ENCODE measurements around the gene TOX2. TPM values are rescaled to one million over a fixed set of nuclear protein-coding genes. Genes with fewer than 3 reads are reported as not detected.

Gene TOX2
- total RNA-seq, 1 experiment from 2014 or later: 8.4 TPM

DNA sequence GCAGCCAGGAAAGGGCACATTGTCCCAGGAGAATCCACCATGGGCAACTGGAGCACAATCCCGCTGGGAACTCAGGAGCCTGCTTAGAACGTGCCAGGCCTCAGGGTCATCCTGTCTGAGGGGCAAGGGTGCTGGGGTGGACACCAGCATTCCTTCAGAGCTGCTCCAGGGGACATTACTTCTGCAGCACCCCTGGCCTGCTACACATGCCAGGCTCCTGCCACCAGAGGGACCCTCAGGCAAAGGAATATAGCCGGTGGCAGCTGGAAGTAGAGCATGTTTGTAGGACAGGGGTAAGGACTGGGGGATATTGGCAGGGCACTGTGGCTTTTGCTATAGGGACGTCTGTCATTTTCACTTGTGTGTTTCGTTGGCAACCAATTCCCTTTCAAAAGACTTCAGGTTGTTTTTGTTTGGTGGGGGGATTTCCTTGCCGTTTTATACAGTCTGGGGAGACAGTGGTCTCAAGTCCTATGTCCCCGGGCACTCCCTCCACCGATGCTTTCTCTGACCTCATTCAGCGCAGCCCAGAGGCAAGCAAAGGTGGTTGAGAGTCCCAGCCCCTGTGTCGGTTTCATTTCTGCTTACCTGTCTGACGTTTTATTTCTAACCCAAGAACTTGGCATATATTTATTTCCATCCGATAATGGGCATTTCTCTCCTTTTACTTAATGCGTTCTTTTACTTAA, 141.5 kb downstream of the TOX2 start:
- peak; percentile 58 for DNase-seq (ENCODE audit: low read depth)

GRCh38 chr20:44057698-44058675, 143.3 kb downstream of the TOX2 start:
- DNase-seq (ENCODE audit: low read depth): no peak

DNA sequence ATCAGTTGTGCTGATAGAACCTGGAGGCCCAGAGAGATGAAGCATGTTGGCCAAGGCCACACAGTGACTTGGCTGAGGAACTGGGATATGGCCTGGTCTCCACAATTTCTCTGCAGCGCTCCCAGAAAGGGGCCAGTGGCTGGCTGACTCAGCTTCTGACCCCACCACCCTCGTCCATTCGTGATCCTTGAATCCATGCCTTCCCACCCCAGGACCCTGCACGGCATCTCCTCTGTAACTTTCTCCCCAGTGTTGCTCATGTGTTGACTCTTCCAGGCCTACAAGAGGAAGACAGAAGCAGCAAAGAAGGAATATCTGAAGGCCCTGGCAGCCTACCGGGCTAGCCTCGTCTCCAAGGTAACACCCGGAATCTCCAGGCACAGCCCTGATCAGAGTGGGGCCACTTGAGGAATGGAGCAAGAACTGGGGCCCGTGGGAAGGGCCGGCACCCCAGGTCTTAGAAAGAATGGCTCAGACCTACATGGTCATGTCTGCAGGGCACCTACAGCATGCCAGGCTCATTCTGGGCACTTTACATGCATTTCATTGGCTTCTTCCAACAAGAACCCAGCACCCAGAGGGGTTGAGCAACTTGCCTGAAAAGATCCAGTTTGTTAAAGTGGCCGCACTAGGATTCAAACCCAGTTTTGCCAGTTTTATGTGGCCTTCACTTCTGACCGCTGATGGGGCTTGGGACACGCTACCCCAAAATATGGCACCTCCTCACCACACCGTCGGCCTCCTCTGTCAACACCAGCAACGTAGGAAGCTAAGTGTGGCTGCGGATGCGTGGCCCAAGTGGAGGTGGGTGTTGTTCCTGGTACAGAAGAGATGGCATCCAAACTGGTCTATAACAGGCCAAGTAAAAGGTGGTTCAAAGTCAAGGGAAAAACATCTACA, 150.1 kb downstream of the TOX2 start:
- DNase-seq (ENCODE audit: low read depth): no peak

DNA sequence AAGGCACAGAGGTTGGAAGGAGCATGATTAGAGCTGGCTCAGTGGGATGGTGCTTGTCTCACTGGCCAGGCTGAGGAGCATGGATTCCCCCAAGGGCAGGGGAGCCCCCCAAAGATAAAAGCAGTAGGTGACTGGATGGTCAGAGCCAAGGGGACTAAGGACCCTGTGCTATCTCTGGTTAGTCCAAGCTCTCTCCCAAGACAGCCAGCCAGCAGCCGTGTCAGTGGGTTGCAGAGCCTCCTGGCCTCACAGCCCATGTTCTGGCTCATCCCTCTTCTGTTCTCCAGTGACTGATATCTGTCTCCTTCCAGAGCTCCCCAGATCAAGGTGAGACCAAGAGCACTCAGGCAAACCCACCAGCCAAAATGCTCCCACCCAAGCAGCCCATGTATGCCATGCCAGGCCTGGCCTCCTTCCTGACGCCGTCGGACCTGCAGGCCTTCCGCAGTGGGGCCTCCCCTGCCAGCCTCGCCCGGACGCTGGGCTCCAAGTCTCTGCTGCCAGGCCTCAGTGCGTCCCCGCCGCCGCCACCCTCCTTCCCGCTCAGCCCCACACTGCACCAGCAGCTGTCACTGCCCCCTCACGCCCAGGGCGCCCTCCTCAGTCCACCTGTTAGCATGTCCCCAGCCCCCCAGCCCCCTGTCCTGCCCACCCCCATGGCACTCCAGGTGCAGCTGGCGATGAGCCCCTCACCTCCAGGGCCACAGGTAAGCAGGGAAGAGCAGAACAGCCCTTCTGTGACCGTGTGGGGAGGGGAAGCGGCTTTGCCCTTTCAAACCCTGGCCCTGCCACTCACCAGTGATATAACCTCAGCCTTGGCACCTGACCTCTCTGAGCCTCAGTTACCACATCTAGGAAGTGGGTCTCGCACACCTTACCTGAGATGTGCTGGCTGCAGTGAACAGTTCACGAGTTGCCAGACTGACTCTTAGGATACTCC, 151.0 kb downstream of the TOX2 start:
- DNase-seq (ENCODE audit: low read depth): no peak

GRCh38 chr20:44066645-44067606, 152.3 kb downstream of the TOX2 start:
- no peak for DNase-seq (ENCODE audit: low read depth)

DNA sequence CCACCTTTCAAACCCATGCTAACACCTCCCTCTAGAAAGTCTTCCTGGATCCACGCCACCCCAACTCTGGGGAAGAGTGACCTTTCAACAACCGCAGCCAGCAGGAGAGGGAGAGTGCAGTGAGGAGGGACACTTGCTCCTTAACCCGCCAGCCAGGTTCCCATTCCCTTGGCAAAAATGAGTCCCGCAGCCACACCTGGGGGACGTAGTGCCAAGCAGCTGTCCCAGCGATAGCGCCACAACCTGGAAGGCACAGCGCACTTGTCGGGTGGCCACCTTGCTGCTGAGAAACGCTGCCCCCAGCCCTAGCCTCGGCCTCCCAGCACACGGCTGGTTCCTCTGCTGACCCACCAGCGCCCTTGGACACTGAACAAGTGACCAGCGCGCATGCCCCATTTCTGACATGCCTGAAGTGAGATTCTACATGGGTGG, 153.0 kb downstream of the TOX2 start:
- no peak for DNase-seq (ENCODE audit: low read depth)

- DNase-seq (ENCODE audit: low read depth): no peak
These were observed 153.9 kb downstream of the TOX2 start for GRCh38 chr20:44068316-44069201.

- no peak for DNase-seq (ENCODE audit: low read depth)
These were observed 154.8 kb downstream of the TOX2 start for GRCh38 chr20:44069203-44070011.

- DNase-seq (ENCODE audit: low read depth): no peak
These were observed 155.7 kb downstream of the TOX2 start for GRCh38 chr20:44070139-44070900.

DNA sequence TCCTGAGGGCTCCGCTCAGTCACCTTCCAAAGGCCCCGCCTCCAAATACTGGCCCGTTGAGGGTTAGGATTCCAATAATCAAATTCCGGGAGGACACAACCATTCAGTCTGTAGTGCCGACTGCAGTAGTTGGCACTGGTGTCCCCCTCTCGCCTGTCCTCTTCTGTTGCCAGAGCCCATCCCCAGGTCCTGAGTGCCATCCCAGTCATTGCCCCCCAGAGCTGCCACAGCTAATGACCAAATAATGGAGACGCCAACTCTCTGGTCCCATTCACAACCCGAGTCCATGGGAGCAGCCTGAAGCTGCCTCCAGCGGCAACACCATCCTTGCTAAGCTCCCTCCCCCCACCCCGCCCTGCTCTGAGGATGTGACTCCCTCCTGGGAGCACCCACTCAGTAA, 156.4 kb downstream of the TOX2 start:
- DNase-seq (ENCODE audit: low read depth): no peak

DNA sequence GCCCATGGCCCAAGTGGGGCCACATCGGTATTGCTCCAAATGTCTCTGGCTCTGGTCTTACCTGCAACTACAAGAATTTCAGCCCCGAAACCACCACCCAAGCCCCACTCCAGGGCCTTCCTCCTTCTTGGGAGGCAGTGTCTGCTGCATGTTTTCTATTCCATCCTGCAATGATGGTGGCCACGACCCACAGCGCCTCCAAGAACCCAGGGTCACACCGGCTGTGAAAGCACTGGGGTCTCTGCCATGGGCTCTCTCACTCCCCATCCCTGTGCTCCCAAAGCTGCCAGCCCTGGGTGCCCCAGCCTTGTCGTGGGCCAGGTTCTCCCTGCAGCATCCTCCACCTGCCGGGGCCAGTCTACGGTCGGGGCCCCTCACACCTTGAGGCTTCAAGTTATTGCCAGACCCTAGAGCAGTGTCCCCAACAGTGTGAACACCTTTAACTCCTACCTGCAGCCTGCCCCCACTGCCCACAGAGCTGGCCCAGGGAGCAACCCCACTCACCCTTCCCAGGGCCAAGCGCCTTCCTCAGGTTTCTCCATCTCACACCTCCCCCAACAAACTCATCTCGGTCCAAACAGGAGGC, 157.0 kb downstream of the TOX2 start:
- no peak for DNase-seq (ENCODE audit: low read depth)

DNA sequence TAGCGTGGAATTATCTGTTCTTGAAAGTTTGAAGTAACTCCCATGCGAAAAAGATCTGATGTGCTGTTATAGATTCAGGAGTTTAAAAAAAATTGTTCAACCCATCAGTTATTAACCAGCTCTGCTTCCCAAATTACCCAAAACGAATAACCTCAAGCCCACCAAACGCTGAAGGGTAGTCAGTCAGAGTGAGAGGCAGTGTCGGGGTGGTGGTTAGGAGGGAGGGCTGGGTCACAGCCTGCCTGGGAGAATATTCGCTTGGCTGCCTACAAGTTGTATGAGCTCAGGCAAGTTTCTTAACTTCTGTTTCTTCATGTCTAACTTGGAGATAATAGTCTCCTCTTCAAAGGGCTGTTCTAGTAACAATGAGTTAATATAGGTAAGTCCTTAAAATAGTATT, 157.7 kb downstream of the TOX2 start:
- no peak for DNase-seq (ENCODE audit: low read depth)

- DNase-seq (ENCODE audit: low read depth): no peak
These were observed 158.5 kb downstream of the TOX2 start for GRCh38 chr20:44073011-44073674.

DNA sequence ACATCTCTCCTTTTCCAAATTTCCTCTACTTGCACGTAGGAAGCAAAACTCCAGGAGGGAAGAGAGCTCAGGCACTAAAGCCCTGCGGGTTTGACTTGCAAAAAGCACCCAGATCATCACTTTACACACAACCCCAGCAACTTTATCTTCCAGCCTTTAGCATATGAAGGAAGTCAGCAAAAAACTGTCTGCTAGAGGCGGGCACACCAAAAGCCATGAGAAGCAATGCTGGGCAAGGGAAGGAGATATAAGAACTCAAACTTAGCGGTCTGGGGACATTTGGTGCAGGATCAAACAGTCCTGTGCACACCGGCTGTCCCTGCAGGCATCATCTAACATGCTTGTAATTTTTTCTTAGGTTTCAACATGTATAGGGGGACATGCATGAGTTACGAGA, 159.0 kb downstream of the TOX2 start:
- DNase-seq (ENCODE audit: low read depth): no peak

GRCh38 chr20:44074252-44075151, 159.8 kb downstream of the TOX2 start:
- peak; percentile 80 for DNase-seq (ENCODE audit: low read depth)

All from M059J (cell line).